Inflammatory macrophage treated with lipopolysaccharide for 4 hours (primary cell): ENCODE data around the gene FKBP8.

Experiments
- DNase-seq: peaks from one replicate; pipeline ENCODE4 v3.0.0-alpha.2; 2020

The FKBP8 gene

DNA sequence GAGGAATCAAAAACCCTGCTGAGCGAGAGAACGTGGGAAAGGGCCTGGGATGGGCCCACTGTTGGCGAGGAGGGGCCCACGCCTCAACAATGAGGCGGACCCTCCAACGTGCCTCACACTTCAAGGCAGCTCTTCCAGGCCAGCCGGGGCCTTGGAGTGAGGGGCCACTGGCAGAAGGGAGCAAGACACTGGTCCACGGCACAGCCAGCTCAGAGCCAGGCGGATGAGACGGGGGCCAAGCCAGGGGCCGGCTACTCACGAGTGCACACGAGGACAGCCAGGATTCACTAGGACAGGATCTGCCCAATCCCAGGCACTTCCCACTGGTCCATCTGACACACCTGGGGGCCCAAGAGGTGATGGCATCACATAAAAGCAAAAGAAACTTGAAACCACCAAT, 42.0 kb downstream of the FKBP8 start:
- no peak for DNase-seq

DNA sequence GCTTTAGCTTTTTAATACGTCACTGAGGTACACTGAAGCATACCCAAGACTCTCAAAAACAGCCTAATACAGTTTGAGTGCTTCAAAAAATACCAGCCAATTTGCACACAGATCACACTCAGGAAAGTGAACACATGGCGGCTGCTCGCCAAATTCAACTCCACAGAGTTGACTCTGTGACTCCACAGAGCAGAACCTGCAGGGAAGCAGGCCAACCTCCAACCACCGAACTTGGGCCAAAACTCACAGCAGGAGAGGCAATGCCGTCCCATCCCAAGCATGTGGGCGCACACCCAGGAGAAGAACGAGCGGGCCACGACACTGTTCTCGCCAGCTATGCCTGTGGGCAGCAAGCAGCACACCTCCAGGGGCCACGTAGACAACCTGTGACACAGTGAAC, 42.6 kb downstream of the FKBP8 start:
- DNase-seq = no peak

DNA sequence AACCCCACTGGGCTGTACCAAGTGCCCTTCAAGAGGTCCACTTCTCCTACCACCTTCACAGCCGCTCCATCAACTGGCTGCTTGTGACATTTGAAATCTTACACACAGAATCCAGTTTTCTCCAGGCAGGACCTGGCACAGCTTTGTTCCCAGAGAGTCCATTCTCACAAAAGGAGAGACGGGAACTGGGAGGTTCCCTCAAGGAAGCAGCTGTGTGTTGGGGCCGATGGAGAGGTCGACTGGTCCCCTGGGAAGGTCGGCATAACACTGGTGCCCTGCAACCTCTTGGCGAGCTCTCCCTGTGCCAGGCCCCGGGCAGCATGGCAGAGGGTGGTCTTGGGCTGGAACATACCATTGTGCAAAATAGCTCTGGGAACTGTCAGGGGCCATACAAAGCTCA, 43.0 kb downstream of the FKBP8 start:
- no peak for DNase-seq

DNA sequence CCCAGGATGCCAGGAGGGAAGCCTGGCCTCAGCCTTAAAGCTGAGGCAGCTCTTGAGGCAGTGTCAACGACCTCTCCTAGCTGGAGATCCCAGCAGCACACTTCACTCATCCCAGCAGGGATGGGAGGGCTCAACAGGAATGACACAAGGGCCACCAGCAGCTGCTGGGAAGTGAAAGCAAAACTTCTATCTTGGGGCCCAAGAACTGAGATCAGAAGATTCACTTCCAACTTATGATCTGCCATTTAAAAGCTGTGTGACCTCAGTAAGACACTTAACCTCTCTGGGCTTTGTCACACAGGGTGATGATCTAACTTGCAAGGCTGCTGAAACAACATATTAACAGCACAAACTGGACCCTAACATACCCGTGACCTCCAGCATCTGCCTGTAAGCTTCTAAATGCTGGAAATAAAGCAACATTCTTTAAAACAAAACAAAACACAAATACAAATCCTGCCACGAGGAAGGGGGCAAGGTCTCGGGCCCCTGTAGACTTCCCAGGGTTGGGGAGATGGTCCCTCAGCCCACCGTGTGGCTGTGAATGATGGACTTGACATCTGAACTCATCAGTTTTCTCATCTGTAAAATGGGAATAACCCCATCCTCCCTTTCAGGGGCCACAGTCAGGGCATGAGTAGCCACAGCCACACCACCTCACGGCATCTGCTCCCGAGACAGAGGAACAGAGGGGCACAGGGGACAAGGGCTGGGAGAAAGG, 44.2 kb downstream of the FKBP8 start:
- DNase-seq = peak; percentile 91

DNA sequence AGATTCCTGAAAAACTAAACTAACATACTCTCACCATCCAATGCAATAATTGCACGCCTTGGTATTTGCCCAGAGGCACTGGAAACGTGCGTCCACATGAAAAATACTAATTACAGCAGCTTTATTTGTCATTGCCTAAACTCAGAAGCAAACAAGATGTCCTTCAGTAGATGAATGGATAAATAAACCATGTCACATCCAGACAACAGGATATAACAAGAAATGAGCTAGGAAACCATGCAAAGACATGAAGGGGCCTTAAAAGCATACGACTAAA, 46.5 kb downstream of the FKBP8 start:
- no peak for DNase-seq

DNA sequence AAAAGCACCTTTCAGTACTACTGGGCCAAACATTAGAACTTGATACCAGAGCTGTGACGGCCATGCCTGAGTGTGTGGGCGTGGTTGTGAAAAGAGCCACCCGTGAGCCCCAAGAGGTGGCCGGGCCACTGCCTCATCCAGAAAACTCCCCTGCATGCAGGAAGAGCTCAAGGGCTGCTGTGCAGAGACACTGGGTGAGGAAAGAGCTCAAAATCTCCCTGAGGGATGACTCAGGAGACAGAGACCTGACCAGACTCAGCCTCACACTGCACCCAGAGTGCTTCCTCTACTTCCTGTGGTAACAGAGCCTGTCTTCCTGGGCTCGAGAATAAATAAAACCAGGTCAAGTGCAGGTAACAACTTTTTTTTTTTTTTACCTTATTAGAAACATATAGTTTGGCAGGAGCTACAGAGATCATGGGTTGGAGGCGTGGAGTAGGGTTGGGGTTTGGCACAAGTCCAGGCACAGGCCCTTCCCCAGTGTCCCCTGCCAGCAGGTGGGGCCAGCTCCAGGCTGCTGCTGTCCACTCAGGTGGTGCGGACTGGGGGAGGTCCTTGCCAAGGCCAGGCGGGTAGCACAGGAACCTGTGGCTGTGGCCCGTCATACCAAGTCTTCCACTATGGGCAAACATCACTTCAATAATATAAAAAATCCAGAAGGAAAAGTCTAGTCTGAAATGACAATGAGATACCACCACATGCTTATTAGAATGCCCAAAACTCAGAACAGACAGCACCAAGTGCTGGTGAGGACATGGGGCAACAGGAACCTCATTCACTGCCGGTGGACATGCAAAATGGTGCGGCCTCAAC, 47.0 kb downstream of the FKBP8 start:
- peak; percentile 96 for DNase-seq

DNA sequence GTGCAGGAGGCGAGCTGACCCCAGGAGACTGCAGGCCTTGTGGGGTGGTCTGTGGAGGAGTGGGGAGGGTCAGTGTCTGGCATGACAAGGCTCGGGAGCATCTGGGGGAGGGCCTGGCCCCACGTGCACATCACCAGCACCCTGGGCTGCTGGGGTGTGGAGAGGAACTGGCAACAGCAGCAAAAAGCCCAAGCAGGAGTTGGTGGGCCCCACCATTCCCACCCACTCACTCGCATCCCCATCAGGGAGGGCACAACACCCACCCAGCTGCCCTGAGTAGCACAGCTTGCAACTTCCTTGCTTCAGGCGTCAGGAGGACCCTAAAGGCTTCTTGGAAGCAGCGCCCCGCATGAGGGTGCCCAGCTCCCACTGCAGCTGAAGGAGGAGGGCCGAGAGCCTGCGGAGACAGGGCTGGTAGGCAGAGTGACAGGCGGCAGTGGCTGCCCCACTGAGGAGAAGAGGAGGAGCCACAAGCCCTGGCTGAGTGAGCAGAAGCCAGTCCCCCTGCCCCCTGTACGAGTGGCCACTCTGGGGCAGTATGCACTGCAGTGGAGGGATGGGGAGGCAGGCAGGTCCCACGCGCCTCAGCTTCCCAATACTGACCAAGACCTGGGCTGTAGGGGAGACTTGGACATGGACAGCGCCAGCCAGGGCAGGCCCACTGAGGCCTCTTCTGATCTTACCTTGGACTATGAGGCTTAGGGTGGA, 48.0 kb downstream of the FKBP8 start:
- DNase-seq = no peak

DNA sequence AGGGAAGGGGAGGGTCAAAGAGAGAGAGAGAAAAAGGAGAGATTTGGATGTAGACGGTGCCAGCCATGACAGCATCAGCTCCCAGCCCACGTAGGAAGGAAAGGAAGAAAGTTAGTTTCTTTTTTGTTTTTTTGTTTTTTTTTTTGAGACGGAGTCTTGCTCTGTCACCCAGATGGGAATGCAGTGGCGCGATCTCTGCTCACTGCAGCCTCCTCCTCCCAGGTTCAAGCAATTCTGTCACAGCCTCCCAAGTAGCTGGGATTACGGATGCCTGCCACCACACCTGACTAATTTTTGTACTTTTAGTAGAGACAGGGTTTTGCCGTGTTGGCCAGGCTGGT, 49.1 kb downstream of the FKBP8 start:
- peak; percentile 69 for DNase-seq

DNA sequence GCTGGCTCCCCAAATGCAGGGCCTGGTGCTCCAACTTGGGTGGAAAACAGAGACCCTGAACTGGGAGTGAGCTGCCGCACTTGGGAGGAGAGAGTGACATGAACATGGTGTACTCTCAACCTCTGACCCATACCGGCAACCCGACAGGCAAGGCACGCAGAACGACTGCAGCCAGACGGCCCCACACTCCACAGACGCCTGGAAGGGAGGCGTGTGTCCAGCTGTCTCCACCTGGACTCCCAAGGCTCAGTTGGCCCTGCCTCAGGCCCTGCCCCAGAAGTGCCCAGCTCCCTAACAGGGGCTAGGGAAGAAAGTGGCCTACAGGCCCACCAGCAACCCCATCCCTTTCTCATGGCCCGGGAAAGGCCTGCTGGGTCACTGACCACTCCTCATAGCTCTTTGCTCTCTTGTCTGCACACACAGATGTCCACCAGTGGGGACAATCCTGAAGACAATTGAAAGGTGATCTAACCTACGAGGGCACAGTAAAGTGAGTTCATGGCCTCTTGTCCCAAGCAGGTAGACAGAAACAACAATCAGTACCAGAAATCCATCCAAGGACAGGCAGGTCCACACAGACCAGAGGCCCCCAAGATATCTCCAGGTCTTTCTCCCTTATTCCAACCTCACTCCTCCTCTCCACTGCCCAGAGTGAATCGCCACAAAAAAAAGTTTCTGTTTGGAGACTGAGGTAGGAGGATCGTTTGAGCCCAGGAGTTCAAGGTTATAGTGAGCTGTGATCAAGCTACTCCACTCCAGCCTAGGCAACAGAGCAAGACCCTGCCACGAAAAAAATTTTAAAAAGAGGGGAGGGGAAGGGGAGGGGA, 49.7 kb downstream of the FKBP8 start:
- DNase-seq = no peak

DNA sequence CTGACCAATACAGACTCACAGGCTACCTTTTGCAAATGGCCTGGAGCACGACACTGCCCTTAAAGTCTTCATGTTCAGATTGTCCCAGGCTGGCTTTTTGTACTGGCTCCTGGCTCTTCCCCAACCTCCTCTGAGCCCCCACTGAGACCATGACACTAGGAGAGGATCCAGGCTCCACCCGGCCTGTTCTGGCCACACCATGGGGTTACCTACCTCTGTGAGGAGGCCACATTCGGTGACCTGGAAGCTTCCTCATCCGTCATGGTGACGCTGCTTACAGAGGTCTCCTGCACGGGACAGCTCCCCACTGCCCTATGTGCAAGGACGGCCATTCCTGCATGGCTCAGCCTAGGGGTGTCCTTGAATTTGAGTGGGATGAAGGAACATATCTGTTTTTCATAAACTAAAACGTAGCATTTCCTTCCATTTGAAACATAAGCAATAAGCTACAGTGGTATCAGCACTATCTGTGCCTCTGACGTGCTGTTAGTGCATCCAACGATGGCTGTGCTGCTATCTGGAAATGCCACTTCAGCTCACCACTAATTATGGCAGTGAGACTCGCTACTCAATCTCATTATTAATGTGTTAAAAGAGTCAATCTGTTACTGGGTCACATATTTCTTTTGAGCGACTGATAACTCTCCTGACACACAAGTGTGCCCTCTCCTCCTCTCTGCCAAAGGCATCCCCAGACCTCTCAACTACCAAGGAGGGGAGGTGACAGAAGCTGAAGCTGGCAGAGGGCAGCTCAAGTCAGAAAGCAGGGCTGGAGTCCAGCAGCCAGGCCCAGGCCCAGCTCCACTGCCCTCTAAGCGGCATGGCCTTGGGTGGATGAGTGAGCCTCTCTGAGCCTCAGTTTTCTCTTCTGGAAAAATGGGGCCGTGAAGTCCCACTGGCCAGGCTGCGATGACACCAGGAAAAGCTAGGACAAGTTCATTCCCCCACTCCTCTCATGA, 51.1 kb downstream of the FKBP8 start:
- no peak for DNase-seq

DNA sequence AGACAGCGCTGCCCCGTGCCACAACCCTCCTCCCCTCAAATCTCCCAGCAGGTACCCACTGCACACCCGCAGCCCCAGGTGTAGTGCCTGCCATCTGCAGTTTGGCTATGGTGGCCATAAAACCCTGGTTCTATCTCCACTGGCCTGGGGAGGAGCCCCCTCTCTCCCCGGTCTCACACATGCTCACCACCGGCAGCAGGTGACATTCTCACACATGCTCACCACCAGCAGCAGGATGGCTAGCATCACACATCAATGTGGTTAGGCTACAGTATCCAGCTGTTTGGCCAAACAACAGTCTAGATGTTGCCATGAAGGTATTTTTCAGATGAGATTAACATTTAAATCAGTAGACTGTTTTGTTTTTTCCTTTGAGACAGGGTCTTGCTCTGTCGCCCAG, 52.6 kb downstream of the FKBP8 start:
- no peak for DNase-seq

DNA sequence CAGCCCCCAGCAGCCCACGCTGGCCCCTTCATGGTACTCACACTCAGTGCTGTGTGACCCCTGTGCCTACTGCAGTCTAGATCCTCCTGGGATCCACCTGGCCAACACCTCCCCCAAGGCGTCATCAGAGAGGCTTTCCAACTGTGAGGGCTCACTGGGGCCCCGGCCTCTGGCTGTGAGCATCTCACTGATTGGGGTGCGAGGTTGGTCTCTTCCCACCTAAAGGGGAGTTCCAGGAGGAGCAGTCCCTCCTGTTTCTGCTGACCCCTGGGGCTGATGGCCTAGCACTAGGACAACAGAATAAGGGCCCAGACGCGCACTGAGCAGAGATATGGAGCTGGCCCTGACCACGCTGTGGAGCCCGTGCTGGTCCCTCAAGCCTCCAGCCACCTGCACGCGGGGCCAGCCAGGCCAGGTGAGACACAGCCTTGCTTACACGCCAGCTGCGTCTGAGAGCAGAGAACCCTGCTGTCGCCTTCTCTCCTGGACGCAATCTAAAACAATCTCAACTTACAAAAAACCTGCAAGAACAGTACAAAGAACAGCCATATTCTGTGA, 53.7 kb downstream of the FKBP8 start:
- DNase-seq = no peak

DNA sequence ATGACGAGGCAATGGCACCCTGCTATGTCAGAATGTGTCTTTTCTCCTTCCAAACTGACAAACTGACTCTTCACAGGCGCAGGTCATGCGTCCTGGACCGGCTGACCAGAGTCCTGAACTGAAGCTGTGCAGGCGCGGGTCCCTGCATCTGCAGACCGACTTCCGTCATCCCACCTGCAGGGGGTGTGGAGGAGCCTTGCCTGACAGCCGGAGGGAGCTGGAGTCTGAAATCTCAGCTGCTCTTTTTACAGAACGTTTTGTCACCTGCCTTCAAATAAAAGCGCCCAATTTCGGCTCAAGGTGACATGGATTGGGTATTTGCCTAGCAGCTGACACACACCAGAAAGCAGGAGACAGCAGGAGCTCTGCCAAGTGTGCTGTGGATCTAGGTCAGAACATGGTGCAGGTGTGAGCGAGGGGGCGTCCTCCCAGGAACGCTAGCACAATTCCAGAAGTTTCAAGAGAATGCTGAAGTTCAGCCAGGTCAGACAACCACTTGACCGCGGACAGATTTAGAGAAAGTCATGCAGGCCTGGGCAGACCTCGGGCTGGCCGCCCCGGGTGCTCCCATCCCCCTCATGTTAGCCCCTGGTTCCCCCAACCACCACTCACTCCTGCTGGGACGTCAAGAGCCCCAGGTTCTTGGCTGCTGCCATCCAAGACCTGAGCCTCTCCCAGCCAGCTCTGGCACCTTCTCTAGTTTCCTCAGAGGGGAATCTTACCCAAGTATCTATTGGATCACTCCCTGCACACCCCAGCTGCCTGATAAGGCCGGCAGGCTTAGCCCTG, 54.3 kb downstream of the FKBP8 start:
- no peak for DNase-seq

DNA sequence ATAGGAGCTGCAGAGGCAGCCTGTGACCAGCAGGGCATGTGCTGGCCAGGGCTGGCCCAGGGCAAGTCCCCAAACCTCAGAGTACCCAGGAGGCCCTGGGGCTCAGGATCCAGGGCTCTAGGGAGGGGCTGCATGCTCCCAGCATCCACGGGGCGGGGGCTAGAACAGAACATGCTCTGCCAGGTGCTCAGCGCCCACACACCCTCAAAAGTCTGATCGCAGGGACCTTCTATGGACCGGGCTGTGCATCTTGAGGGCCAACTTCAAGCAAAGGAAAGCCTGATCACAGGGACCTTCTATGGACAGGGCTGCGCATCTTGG, 55.0 kb downstream of the FKBP8 start:
- DNase-seq = peak; percentile 63

DNA sequence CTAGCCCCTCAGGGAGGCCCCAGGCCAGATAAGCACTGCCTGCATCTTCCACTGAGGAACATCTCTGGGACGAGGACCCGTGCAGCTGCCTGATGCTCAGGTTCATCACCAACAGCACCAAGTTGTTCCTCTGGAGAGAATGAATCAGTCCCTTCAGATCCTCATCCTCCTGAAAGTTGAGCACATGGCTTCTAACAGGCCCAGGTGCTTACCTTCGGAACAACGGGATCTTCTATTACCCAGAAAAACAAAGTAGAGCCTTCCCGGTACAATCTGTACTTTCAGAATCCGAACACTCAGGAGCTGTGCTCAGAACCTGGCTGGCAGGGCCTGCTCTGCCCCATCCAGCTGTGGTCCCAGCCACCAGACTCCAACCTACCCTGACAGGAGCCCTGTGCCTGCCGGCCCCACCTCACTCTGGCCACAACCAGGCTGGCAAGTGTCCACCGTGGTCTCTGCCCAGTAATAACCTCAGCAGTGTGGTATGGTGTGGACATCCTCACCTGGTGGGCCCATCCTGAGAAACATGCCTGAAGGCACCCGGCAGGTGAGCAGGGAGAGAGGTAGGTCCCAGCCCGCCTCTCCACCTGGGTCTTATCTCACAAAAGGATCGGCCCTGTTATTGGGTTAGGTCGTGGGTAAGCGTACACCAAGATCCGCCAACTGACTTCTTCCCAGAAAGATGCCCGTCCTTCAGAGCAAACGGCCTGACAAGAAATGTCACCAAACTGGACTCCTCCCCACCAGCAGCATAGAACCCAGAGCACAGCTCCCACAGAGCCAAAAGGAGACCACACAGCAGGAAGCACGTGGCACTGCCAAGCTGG, 55.6 kb downstream of the FKBP8 start:
- DNase-seq = no peak

DNA sequence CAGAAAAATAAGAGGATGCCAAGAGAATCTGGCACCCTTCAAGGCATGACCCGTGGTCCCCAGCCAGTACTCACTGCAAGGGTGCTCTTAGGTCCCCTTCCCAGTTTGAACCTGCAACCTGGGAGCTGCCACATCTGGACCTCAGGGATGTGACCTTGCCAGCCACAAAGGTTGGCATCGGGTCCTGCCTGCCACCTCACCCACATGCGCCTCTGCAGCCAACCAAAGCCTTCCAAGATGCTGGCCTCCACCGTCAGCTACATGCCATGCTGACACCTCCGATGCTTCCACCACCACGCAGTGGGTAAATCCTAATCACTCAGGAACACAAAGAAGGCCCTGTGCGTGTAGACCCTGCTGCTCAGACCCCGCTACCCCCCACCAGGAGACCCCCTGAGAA, 56.6 kb downstream of the FKBP8 start:
- DNase-seq = no peak

DNA sequence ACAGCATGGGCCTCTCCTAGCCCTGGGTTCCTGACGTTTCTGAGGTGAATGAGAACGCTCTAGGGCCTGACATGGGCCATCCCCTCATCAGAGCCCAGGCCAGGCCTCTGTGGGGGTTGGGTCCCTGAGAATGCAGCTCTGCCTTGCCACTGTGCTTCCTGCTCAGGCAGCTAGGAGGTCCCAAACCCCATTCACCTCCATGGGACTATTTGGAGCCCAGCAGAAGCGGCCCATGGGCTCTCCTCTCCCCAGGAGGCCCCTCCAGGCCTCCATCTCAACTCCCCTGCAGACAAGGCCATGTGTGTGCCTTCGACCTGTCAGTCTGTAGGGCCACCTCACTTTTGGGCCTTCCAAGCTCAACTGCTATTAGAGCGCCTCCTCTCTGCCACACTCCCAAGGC, 58.4 kb downstream of the FKBP8 start:
- DNase-seq = no peak

DNA sequence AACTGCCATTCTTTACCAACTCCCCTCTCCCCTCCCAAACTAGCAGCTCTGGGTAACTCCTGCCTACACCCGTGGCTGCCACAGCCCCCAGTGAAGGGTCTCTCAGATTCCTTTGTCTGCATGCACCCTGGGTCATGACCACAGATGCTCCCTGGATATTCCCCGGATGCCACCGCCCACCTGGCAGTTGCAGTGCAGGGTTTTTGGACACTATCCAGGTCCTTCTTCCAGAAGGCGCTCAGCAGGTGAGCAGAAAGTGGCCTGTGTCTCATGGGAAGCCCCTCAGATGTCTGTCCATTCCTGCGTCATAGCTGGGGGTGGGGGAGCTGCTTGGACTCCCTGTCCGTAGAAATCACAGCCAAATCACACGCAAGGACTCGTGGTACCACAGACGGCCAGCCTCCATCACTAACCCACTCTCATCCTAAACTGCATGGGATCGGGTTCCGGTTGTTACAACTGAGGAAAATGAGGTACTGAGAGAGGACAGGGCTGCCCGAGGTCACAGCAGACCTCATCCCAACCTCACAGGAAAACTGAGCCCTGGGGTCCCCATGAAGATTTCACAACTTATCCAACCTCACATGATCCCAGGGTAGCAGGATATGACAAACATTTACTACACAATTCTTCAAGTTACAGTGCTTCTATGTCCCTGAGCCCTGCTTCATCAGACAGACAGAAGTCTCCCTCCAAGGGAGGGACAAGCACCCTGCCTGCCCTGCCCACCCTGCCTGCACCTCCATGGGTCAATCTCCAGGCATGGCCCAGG, 60.1 kb downstream of the FKBP8 start:
- DNase-seq = peak; percentile 53
